Mucosa of descending colon (tissue), 3 donors: ENCODE data around the gene DIP2A. TPM values are rescaled to one million over a fixed set of nuclear protein-coding genes. Genes with fewer than 3 reads are reported as not detected.

Experiments used
- ATAC-seq: fragments of 200-7000 bp; cut with Tn5 transposase; one replicate; pipeline ENCODE4 v1.9.1; 2020; ENCODE audit warnings: mild to moderate bottlenecking, moderate library complexity
- DNase-seq, 3 donors: peaks; one replicate each; pipeline ENCODE4 v3.0.0-alpha.2; 2020
- H3K36me3 ChIP-seq: fragments of 200-600 bp; one replicate; pipeline ENCODE4 v1.8.0; 2021; ENCODE audit warnings: low read depth, mild to moderate bottlenecking
- H3K4me1 ChIP-seq: fragments of 200-600 bp; one replicate; pipeline ENCODE4 v1.8.0; 2021; ENCODE audit warnings: low read depth, mild to moderate bottlenecking
- H3K4me3 ChIP-seq: fragments of 200-600 bp; one replicate; pipeline ENCODE4 v1.8.0; 2021; ENCODE audit warnings: mild to moderate bottlenecking
- H3K9me3 ChIP-seq: fragments of 200-600 bp; one replicate; pipeline ENCODE4 v1.8.0; 2021; ENCODE audit warnings: mild to moderate bottlenecking
- CTCF ChIP-seq: fragments of 200-600 bp; IDR thresholded peaks from one replicate; pipeline ENCODE4 v1.8.0; 2022; ENCODE audit warnings: antibody characterized with exemption, mild to moderate bottlenecking
- intact Hi-C, 2 donors: fragments of 100-400 bp; cut with DNase I in 1 of 2; cut with micrococcal nuclease in 1 of 2; formaldehyde crosslinking; loops; one replicate each; pipeline versions ENCODE4 v1.11.0 to v1.11.1; 2022; cut with DNase I, micrococcal nuclease
- total RNA-seq, 3 donors: library from RNA; stranded (reverse); fragmentation: NEBNext Ultra II Directional in 2 of 3; extraction: Animal tissue kit (Norgen Biotek cat#: 25700) in 2 of 3; gene quantifications; one replicate each; pipeline versions ENCODE4 v1.2.1 to v1.2.4, GENCODE V29; 2021 to 2023
- donor health status: DM: no; HTN: no; CAD: no; lungs with moderate emphysema.
- donor health status: DM: no; HTN: no; CAD: no.
- donor health status: DM: no; HTN: yes; CAD: no.

DIP2A gene
- total RNA-seq, 3 donors from 2014 or later, result 43.8 to 56.7 (median 49.3) TPM

DNA sequence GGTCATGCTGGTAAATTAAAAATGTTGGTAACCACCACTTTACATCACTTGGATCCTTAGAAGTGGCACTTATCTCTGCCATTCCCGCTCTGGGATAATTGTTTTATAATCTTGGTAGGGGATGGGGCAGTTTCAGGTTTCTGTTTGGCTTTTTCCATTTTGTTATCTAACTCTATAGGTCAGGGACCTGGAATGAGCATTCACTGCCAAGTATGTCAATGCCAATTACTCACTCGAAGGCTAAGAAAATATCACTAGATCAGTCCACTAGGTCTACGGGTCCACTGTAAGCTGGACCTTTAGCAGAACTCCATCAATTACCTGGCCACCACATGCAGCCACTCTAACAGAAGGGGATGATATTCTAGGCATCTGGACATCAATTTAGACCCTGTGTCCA lies 4.5 kb upstream of the DIP2A start:
- peaks cover 3% of the 10 kb centered on the region for H3K9me3 ChIP-seq
- peaks cover 37% of the 10 kb centered on the region for H3K4me1 ChIP-seq
- no peak overlapping the region for H3K4me3 ChIP-seq
- H3K36me3 ChIP-seq, result peaks cover 3% of the 10 kb centered on the region
- intact Hi-C loops, result no loop called here
- DNase-seq, result no peak
- no peak for ATAC-seq
- TF ChIP-seq CTCF, result no peak

DNA sequence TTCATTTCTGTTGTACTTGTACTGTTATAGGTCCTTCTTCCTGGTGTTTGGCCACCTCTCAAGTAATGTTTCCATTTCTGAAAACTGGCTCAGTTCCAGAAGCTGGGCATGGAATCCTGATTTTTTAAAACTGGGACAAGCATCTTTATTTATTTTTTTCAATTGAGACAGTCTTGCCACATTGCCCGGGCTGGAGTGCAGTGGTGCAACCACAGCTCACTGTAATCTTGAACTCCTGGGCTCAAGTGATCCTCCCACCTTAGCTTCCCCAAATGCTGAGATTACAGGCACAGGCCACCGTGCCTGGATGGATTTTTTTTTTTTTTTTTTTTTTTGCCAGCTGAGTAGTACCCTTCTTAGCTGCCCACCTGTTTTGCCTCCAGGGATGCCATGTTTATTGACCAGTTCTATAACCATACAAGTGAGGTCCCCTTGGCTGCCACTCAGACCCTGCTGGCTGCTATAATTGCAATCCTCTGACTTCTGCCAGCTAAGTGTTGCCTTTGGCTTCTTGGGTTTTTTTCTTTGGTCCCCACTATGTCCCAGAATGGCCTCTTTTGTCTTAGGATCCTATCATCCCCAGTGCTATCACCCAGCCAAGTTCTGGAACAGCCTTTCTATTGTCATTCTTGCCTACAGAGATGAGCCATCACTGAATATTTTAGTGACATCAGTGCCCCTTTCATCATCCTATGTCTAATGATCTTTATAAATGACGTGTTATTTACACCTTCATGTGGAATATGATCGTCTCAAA lies 3.9 kb upstream of the DIP2A start:
- intact Hi-C loops, result no loop called here
- DNase-seq (no peak), ATAC-seq (no peak)
- no peak for TF ChIP-seq CTCF
- peaks cover 3% of the 10 kb centered on the region for H3K36me3 ChIP-seq
- no peak overlapping the region for H3K4me3 ChIP-seq
- no peaks in the 10 kb centered on the region for H3K9me3 ChIP-seq
- H3K4me1 ChIP-seq, result peaks cover 37% of the 10 kb centered on the region

GRCh38 chr21:46455575-46456385 lies 2.9 kb upstream of the DIP2A start:
- Histone ChIP-seq H3K9me3 (no peaks in the 10 kb centered on the region), H3K4me1 (peaks cover 37% of the 10 kb centered on the region), H3K36me3 (peaks cover 3% of the 10 kb centered on the region), H3K4me3 (no peak overlapping the region)
- ATAC-seq (no peak), DNase-seq (no peak)
- intact Hi-C loops, result no loop called here
- no peak for TF ChIP-seq CTCF

DNA sequence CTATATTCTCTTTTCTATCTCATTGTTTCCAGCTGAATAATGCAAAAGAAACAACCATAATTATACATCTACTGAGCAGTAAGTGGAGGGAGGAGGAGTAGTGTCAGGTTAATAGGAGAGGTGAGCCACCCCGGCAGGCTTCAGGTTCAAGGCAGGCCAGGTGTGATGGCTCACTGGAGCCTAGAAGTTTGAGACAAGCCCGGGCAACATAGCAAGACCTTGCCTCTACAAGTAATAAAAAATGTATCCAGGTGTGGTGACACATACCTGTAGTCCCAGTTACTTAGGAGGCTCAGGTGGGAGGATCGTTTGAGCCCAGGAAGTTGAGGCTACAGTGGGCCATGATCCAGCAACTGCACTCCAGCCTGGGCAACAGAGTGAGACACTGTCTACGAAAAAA lies 1.9 kb upstream of the DIP2A start:
- no peak for TF ChIP-seq CTCF
- peaks cover 3% of the 10 kb centered on the region for H3K36me3 ChIP-seq
- peaks cover 37% of the 10 kb centered on the region for H3K4me1 ChIP-seq
- intact Hi-C loops, result no loop called here
- H3K4me3 ChIP-seq, result no peak overlapping the region
- H3K9me3 ChIP-seq, result no peaks in the 10 kb centered on the region
- DNase-seq (no peak), ATAC-seq (no peak)

DNA sequence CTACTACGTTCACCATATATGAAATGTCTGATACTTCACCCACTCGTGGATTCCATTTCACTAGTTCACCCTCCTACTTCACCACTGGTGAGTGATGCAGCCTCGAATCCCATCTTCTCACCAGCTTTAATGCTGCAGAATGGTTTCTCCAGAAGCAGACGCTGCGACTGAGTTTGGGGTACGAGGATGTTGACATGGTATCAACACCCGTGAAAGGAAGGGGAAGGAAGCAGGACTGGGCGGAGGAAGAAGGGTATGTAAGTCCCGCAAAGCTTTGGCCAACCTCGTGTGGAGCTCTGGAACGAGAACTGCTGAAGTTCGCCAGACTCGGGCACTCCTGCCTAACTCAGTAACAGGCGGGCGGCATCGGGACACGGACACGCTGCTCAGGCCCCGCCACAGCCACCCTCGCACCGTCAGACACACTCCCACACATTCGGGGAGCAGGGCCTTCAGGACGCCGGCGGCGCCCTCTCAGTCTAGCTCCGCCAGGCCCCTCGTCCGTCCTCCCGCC lies 833 bp upstream of the DIP2A start:
- H3K4me1 ChIP-seq, result peaks cover 28% of the 10 kb centered on the region
- peak overlapping the region; percentile 87 for H3K4me3 ChIP-seq
- ATAC-seq (peak; percentile 29), DNase-seq (no peak)
- peaks cover 3% of the 10 kb centered on the region for H3K36me3 ChIP-seq
- H3K9me3 ChIP-seq, result no peaks in the 10 kb centered on the region
- no peak for TF ChIP-seq CTCF
- intact Hi-C loops, result no loop called here
